Panc1 (cell line): ENCODE results near the gene STK10. TPM values are rescaled to one million over a fixed set of nuclear protein-coding genes. Genes with fewer than 3 reads are reported as not detected.
A peak's percentile ranks its signal among the peaks of the same experiment; 100 is the strongest.

Source experiments
- ATAC-seq: fragments of 200-7000 bp; cut with Tn5 transposase; 2 replicates; pipeline ENCODE4 v1.9.1; 2020; ENCODE audit warnings: mild to moderate bottlenecking, moderate library complexity
- Bru-seq: library from RNA; stranded (reverse); fragments of 400-500 nt; gene quantifications from one replicate; lab custom pipeline; 2021; lab: Mats Ljungman, UMichigan
- BruChase-seq, 2 experiments: library from RNA; stranded (reverse); fragments of 400-500 nt; gene quantifications; one replicate each; lab custom pipeline; 2021; lab: Mats Ljungman, UMichigan
- BruUV-seq: library from RNA; stranded (reverse); fragments of 400-500 nt; replicated peaks from 2 replicates; lab custom pipeline; 2021; lab: Mats Ljungman, UMichigan
- CTCF ChIA-PET: fragments of 300-600 bp; sonication (Branson Sonifier 250); formaldehyde crosslinking; loops from one replicate; lab custom pipeline; 2022; ENCODE audit warnings: antibody characterized with exemption; lab: Charles Lee
- POLR2A ChIA-PET: fragments of 300-600 bp; sonication (Branson Sonifier 250); formaldehyde crosslinking; loops from one replicate; lab custom pipeline; 2022; ENCODE audit warnings: antibody characterized with exemption; lab: Charles Lee
- DNase-seq: peaks from one replicate; pipeline ENCODE4 v3.0.0-alpha.2; 2010; ENCODE audit warnings: low read depth, low spot score
- H3K27ac ChIP-seq: 2 replicates; pipeline ENCODE4 v1.5.1; 2011; ENCODE audit warnings: mild to moderate bottlenecking, low read length, inconsistent platforms
- H3K27me3 ChIP-seq: fragments of 200-500 bp; sonication (Bioruptor generic); 2 replicates; pipeline ENCODE4 v1.6.0; 2014; ENCODE audit warnings: low read length, inconsistent platforms; ENCODE audit not compliant: control insufficient read depth, insufficient read depth
- H3K36me3 ChIP-seq: fragments of 200-500 bp; sonication (Bioruptor generic); 2 replicates; pipeline ENCODE4 v1.5.1; 2014; ENCODE audit warnings: inconsistent platforms, mild to moderate bottlenecking, low read length, moderate library complexity; ENCODE audit not compliant: control insufficient read depth, insufficient read depth
- H3K4me1 ChIP-seq: 2 replicates; pipeline ENCODE4 v1.5.1; 2011; ENCODE audit warnings: inconsistent platforms, mild to moderate bottlenecking, low read length, moderate library complexity; ENCODE audit not compliant: control insufficient read depth, insufficient read depth
- H3K4me3 ChIP-seq, 2 experiments: 2 replicates each; pipeline ENCODE4 v1.5.1; 2011 to 2012; ENCODE audit warnings: low read depth in 2 of 2, low read length in 2 of 2, mild to moderate bottlenecking in 2 of 2, inconsistent platforms in 1 of 2, moderate library complexity in 1 of 2
- H3K9me3 ChIP-seq: fragments of 200-500 bp; sonication (Bioruptor generic); 2 replicates; pipeline ENCODE4 v1.5.1; 2014; ENCODE audit warnings: low read depth, mild to moderate bottlenecking, inconsistent platforms, low read length, moderate library complexity; ENCODE audit not compliant: control insufficient read depth, insufficient read depth
- POLR2AphosphoS5 ChIP-seq: IDR thresholded peaks from 2 replicates; pipeline ENCODE4 v1.6.1; 2012; ENCODE audit warnings: mild to moderate bottlenecking, low read depth, low read length, moderate library complexity
- REST ChIP-seq, 2 experiments: IDR thresholded peaks; 2 replicates each; pipeline ENCODE4 v1.6.1; 2011 to 2012; ENCODE audit warnings: low read depth in 2 of 2, control low read depth in 1 of 2, low read length in 1 of 2, mild to moderate bottlenecking in 1 of 2, moderate library complexity in 1 of 2; ENCODE audit not compliant: insufficient read depth in 1 of 2
- SIN3A ChIP-seq: IDR thresholded peaks from 2 replicates; pipeline ENCODE4 v1.6.1; 2012; ENCODE audit warnings: low read depth, mild to moderate bottlenecking, low read length, moderate library complexity, borderline replicate concordance; ENCODE audit not compliant: insufficient read depth
- TCF7L2 ChIP-seq: IDR thresholded peaks from 2 replicates; pipeline ENCODE4 v1.6.1; 2011; ENCODE audit warnings: mild to moderate bottlenecking, low read depth, low read length, inconsistent platforms
- in situ Hi-C: cut with HindIII; loops from 2 replicates; pipeline ENCODE4 v1.10.0; 2016; ENCODE audit warnings: low sequenced_read_pairs, low pct_unique_long_range_greater_than_20kb
- intact Hi-C: fragments of 100-400 bp; cut with micrococcal nuclease; formaldehyde crosslinking; loops from one replicate; pipeline ENCODE4 v1.10.0; 2022; ENCODE audit not compliant: unreplicated experiment
- long read RNA-seq: library from polyadenylated mRNA; unstranded; transcript quantifications from one replicate; pipeline ENCODE4 v2.0.0, GENCODE V29; 2021; ENCODE audit not compliant: unreplicated experiment
- polyA plus RNA-seq: library from polyadenylated mRNA; unstranded; fragments of >200 nt; gene quantifications from one replicate; pipeline ENCODE4 v1.2.1, GENCODE V29; 2012; ENCODE audit warnings: missing spikeins; ENCODE audit not compliant: insufficient read length
- total RNA-seq: library from RNA; stranded (reverse); gene quantifications from one replicate; pipeline ENCODE4 v1.2.1, GENCODE V29; 2021; ENCODE audit not compliant: unreplicated experiment
- TF ChIP-seq, protein P1 (sequence below): fragments of 450-650 bp; IDR thresholded peaks from 2 replicates; pipeline ENCODE4 v1.5.1; 2017; ENCODE audit warnings: mild to moderate bottlenecking

STK10 gene
- total RNA-seq (34.9 TPM), Bru-seq, nascent RNA (percentile 67 among the genes with signal in this experiment), BruChase-seq, experiment 1, labeled RNA remaining after a 2-hour chase (percentile 64 among the genes with signal in this experiment), BruChase-seq, experiment 2, labeled RNA remaining after a 6-hour chase (percentile 67 among the genes with signal in this experiment)
- 47.7 TPM for polyA plus RNA-seq
- long read RNA-seq, full-length matches to known transcripts: 17 of 51 reads
- long read RNA-seq, partial matches to known transcripts: 16 of 51 reads
- long read RNA-seq, other reads (novel, unspliced or antisense): 18 of 51 reads

DNA sequence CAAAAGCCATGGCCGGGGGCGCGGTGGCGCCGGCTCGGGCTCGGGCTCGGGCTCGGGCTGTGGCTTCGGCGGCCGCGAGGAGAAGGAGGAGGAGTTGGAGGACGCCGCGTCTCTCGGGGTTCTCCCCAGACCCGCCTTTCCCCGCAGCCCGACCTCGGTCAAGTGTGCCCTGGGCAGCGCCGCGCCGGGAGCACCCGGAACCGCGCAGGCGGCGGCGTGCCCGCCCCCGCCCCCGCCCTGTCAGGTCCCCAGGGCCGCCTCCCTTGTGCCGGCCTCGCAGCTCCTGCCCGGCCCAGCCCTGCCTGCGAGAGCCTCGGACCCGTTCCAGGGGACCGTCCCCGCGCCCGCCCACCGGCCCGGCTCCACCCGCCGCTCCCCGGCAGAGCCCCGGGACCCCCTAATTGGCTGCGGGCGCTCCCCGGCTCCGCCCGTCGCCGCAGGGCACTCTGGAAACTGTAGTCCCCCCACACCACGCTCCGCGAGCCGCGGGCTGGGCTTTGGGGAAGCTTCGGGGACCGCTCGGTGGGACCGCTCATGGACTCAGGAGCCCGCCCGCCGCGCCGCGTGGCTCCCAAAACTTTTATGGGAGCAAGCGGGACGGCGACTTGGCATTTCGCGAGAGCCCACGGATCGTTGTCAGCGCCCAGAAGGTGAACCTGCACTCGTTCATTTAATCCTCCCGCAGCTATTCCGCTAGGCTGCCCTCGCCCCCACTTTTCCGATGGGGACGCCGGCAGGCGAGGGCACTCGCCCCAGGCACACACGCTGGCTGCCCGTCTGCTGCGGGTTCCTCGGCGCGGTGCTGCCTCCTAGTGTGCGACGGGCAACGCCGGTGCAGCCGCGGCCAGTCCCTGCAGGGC lies at the start of gene STK10:
Gene STK10, minus strand, starts transcription at position 192 of the 860 bp plus-strand sequence. Its CDS starts 182 bp downstream, at position 10.
- ChIA-PET POLR2A (interaction anchor here (0.6 to 0.7 kb wide), 2 partner anchors 81 to 437 kb away, joined by 3 read pairs; no protein-coding TSS in a partner anchor), CTCF (interaction anchor here (0.5 to 2.1 kb wide), 10 partner anchors 15 to 195 kb away, joined by 3 to 19 read pairs (median 5); partner anchors contain the start of gene UBTD2)
- no TSS peak for BruUV-seq
- in situ Hi-C loops: no loop called here
- Histone ChIP-seq H3K9me3 (no peaks in the 10 kb centered on the region), H3K4me1 (peaks cover 14% of the 10 kb centered on the region; the same call in 1 of the 2 replicates), H3K27ac (peak within 1 kb of the TSS; percentile 81), H3K4me3 (peak within 1 kb of the TSS; percentile 85 to 94), H3K27me3 (no peaks in the 10 kb centered on the region), H3K36me3 (no peaks in the 10 kb centered on the region; the same call in 1 of the 2 replicates)
- intact Hi-C loops: loop anchor here (2.0 kb wide), 1 partner anchor 79 kb away; no protein-coding TSS in a partner anchor
- DNase-seq: peak; percentile 72
- peak; percentile 94 for ATAC-seq
- TF ChIP-seq REST (IDR thresholded peaks at IDR 0.05; ENCODE audit: insufficient read depth in 1 of 2, low read depth in 2 of 2, low read length in 1 of 2) (peak in 1 of 2 experiments; percentile 62; a peak in 1 of 4 replicates), TCF7L2 (no peak; the same call in 1 of the 2 replicates), SIN3A (peak; percentile 53), POLR2AphosphoS5 (no peak)
- TF ChIP-seq, protein P1, sequence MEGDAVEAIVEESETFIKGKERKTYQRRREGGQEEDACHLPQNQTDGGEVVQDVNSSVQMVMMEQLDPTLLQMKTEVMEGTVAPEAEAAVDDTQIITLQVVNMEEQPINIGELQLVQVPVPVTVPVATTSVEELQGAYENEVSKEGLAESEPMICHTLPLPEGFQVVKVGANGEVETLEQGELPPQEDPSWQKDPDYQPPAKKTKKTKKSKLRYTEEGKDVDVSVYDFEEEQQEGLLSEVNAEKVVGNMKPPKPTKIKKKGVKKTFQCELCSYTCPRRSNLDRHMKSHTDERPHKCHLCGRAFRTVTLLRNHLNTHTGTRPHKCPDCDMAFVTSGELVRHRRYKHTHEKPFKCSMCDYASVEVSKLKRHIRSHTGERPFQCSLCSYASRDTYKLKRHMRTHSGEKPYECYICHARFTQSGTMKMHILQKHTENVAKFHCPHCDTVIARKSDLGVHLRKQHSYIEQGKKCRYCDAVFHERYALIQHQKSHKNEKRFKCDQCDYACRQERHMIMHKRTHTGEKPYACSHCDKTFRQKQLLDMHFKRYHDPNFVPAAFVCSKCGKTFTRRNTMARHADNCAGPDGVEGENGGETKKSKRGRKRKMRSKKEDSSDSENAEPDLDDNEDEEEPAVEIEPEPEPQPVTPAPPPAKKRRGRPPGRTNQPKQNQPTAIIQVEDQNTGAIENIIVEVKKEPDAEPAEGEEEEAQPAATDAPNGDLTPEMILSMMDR: peak; percentile 95

DNA sequence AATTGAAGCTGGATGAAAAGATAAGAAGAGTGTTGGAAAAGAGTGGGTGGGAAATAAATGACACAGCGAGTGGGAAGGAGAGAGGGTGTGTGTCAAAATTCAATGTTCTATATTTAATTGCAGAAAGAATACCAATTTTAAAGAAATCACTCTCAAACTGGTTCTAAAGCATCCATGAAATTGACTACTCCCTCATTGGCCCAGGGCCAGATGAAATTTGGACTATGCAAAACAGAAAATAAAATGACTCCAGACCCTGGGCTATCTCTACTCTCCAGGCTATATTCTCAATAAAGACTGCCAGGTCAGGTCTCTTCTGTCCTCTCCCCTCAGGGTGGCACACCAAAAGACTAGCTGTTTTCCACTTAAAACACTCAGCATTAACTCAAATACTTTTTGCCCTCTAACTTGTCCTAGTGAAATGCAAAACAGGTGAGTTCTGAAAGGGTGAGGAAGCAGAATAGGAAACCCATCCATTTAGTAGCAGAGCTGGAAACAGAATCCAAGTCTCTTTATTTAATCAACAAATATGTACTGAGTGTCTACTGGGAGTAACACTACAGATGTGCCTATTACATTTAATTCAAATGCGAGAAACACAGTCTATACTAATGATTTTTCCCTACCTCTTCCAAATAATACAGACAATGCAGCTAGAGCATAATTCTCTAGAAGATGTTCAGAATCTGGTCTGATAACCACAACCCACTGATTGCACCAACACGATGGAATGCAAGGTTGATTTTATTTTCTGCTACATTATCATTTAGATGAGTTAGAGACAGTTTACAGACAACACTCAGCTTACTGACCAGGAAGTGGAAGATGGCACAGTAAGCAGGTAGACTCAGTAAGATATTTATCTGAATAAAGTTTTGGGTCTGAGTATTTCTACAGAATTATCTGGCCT lies 48.1 kb upstream of the STK10 start:
- no peak overlapping the region for H3K27ac ChIP-seq
- peaks cover 11% of the 10 kb centered on the region; the same call in 1 of the 2 replicates for H3K4me1 ChIP-seq
- TF ChIP-seq POLR2AphosphoS5 (no peak), SIN3A (no peak), REST (IDR thresholded peaks at IDR 0.05; ENCODE audit: insufficient read depth in 1 of 2, low read depth in 2 of 2, low read length in 1 of 2) (no peak), TCF7L2 (no peak)
- TF ChIP-seq, protein P1: no peak

More for the DNA sequence above, 48.1 kb upstream of the STK10 start:
- POLR2A ChIA-PET: no interaction called here
- H3K9me3 ChIP-seq: no peaks in the 10 kb centered on the region
- ATAC-seq: no peak
- BruUV-seq: no TSS peak
- CTCF ChIA-PET: no interaction called here
- in situ Hi-C loops: no loop called here
- H3K27me3 ChIP-seq: no peaks in the 10 kb centered on the region
- no peak overlapping the region for H3K4me3 ChIP-seq
- intact Hi-C loops: no loop called here
- peaks cover 2% of the 10 kb centered on the region; the same call in 1 of the 2 replicates for H3K36me3 ChIP-seq
- DNase-seq: no peak
